Thoracic aorta (tissue), 2 donors: ENCODE measurements around the gene ALOX12. TPM values are rescaled to one million over a fixed set of nuclear protein-coding genes. Genes with fewer than 3 reads are reported as not detected.
"Not testable (repeated sequence)": the region's sequence is repeated elsewhere in the genome, so short reads cannot be mapped to it uniquely, and the experiment has no call there.

ENCODE experiments used
- ATAC-seq: fragments of 150-250 bp; one replicate; pipeline ENCODE4 v1.8.0; 2017; ENCODE audit warnings: low read depth; ENCODE audit not compliant: insufficient number of reproducible peaks, low FRiP score
- DNase-seq: peaks from one replicate; pipeline ENCODE4 v3.0.0-alpha.2; 2020; ENCODE audit warnings: low spot score
- H3K27ac ChIP-seq, 2 donors: fragments of 200-600 bp; sonication (generic); 1 replicate in 1 of 2; 2 replicates in 1 of 2; pipeline ENCODE4 v1.5.1; 2016; ENCODE audit warnings: mild to moderate bottlenecking in 2 of 2, moderate library complexity in 2 of 2
- H3K27me3 ChIP-seq: fragments of 200-600 bp; sonication (generic); replicated peaks from 2 replicates; pipeline ENCODE4 v1.6.0; 2016; ENCODE audit warnings: mild to moderate bottlenecking; ENCODE audit not compliant: insufficient read depth
- H3K36me3 ChIP-seq: fragments of 200-600 bp; sonication (generic); one replicate; pipeline ENCODE4 v1.5.1; 2016
- H3K4me1 ChIP-seq, 2 donors: fragments of 200-600 bp; sonication (generic); 1 replicate in 1 of 2; 2 replicates in 1 of 2; pipeline versions ENCODE4 v1.5.1 to v1.6.0; 2016; ENCODE audit warnings: low read depth in 2 of 2, mild to moderate bottlenecking in 1 of 2; ENCODE audit not compliant: control insufficient read depth in 1 of 2
- H3K4me3 ChIP-seq: fragments of 200-600 bp; sonication (generic); 2 replicates; pipeline ENCODE4 v1.5.1; 2016; ENCODE audit warnings: mild to moderate bottlenecking
- H3K9me3 ChIP-seq: fragments of 200-600 bp; sonication (generic); 2 replicates; pipeline ENCODE4 v1.5.1; 2016
- total RNA-seq, 2 donors: library from RNA; depleted of rRNA; stranded (reverse); fragments of >200 nt; gene quantifications; one replicate each; pipeline versions ENCODE4 v1.1.0 to v1.2.3, GENCODE V29; 2016
- TF ChIP-seq, protein P1 (sequence below): fragments of 200-600 bp; sonication (generic); IDR thresholded peaks from one replicate; pipeline ENCODE4 v1.5.1; 2019; ENCODE audit warnings: antibody characterized with exemption

ALOX12 gene
- total RNA-seq, 2 donors from 2014 or later: not detected

DNA sequence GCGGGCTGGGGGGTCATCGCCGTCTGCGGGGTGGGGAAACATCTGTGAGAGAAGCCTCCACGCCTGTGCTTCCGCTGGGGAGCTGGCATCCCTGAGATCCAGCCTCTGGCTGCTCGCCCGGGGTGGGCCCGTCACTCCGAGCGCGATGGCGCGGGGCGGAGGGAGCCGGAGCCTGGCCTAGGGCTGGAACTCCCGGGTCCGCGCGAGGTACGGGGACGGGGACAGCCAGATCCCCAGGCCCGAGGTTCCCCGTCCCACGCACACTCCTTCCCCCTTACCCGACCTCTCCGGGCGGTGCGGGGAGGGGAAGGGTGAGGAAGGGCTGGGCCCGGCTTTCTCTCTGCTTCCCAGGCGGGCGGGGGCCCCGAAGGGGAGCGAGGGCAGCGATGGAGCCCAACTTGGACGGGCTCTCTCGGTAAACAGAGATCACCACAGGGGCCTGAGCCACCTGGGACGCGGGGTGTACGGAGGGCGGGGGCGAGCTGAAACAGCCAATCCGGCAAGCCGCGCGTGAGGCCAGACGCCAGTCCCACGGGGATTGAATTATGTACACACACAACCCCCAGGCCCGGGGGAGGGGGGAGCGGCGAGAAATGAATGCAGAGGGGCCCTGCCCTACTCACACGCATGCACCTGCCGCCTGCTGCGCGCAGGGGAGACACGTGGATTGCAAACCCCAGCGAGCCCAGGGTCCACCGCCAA is 47.8 kb downstream of the ALOX12 start, which contains the start of gene SLC16A11:
Gene SLC16A11, minus strand, starts transcription at position 596 of the 702 bp plus-strand sequence. Its CDS starts 579 bp downstream, at position 17.
- ATAC-seq (no peak), DNase-seq (no peak)
- TF ChIP-seq, protein P1, sequence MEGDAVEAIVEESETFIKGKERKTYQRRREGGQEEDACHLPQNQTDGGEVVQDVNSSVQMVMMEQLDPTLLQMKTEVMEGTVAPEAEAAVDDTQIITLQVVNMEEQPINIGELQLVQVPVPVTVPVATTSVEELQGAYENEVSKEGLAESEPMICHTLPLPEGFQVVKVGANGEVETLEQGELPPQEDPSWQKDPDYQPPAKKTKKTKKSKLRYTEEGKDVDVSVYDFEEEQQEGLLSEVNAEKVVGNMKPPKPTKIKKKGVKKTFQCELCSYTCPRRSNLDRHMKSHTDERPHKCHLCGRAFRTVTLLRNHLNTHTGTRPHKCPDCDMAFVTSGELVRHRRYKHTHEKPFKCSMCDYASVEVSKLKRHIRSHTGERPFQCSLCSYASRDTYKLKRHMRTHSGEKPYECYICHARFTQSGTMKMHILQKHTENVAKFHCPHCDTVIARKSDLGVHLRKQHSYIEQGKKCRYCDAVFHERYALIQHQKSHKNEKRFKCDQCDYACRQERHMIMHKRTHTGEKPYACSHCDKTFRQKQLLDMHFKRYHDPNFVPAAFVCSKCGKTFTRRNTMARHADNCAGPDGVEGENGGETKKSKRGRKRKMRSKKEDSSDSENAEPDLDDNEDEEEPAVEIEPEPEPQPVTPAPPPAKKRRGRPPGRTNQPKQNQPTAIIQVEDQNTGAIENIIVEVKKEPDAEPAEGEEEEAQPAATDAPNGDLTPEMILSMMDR: no peak
- Histone ChIP-seq H3K27ac (peak within 1 kb of the TSS in 1 of 2 donors; percentile 23), H3K27me3 (peaks cover 15% of the 10 kb centered on the region), H3K4me3 (peak within 1 kb of the TSS; percentile 64), H3K4me1 (peaks cover 15 to 38% of the 10 kb centered on the region in 2 donors), H3K9me3 (no peaks in the 10 kb centered on the region), H3K36me3 (no peaks in the 10 kb centered on the region)

- ATAC-seq: peak; percentile 51
- no peaks in the 10 kb centered on the region for H3K9me3 ChIP-seq
- peaks cover 15% of the 10 kb centered on the region for H3K27me3 ChIP-seq
- no peak for DNase-seq
- no peak overlapping the region for H3K27ac ChIP-seq
- TF ChIP-seq, protein P1: peak; percentile 59
- peak overlapping the region; percentile 40 for H3K4me3 ChIP-seq
- H3K36me3 ChIP-seq: no peaks in the 10 kb centered on the region
- peaks cover 15 to 38% of the 10 kb centered on the region in 2 donors for H3K4me1 ChIP-seq
Measured at GRCh38 chr17:7045492-7046126, 49.8 kb downstream of the ALOX12 start.

- no peaks in the 10 kb centered on the region for H3K9me3 ChIP-seq
- peaks cover 15% of the 10 kb centered on the region for H3K27me3 ChIP-seq
- H3K36me3 ChIP-seq: no peaks in the 10 kb centered on the region
- DNase-seq (no peak), ATAC-seq (no peak)
- TF ChIP-seq, protein P1: no peak
- H3K4me3 ChIP-seq: peak overlapping the region; percentile 40
- no peak overlapping the region for H3K27ac ChIP-seq
- H3K4me1 ChIP-seq: peaks cover 15 to 38% of the 10 kb centered on the region in 2 donors
Measured at GRCh38 chr17:7046127-7046724, 50.4 kb downstream of the ALOX12 start.

DNA sequence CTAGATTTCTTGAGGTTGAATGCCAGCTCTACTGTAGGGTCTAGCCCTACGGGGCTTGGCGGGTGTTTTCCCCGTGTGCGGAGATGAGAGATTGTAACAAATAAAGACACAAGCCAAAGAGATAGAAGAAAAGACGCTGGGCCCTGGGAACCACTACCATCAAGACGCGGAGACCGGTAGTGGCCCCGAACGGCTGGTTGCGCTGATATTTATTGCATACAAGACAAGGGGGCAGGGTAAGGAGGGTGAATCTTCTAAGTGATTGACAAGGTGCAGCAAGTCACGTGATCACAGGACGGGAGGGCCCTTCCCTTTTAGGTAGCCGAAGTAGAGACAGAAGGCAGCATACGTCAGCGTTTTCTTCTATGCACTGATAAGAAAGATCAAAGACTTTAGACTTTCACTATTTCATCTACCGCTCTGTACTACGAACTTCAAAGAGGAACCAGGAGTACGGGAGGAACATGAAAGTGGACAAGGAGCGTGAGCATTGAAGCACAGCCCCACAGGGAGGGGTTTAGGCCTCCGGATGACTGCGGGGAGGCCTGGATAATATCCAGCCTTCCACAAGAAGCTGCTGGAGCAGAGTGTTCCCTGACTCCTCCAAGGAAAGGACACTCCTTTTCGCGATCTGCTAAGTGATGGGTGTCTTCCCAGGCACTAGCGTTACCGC is 51.0 kb downstream of the ALOX12 start:
- not testable (repeated sequence) for H3K9me3 ChIP-seq, H3K27ac ChIP-seq, ATAC-seq, DNase-seq, H3K36me3 ChIP-seq
- Histone ChIP-seq H3K4me3 (peak overlapping the region; percentile 40), H3K4me1 (peaks cover 15 to 38% of the 10 kb centered on the region in 2 donors), H3K27me3 (peaks cover 15% of the 10 kb centered on the region)

GRCh38 chr17:7047566-7047965 is 51.7 kb downstream of the ALOX12 start:
- TF ChIP-seq, protein P1: no peak
- Histone ChIP-seq H3K27ac (no peak overlapping the region), H3K4me3 (no peak overlapping the region), H3K9me3 (no peaks in the 10 kb centered on the region), H3K4me1 (peaks cover 13 to 32% of the 10 kb centered on the region in 2 donors), H3K36me3 (no peaks in the 10 kb centered on the region), H3K27me3 (peaks cover 9% of the 10 kb centered on the region)
- DNase-seq (no peak), ATAC-seq (no peak)
